ENCODE data around the gene HS3ST3A1. TPM values are rescaled to one million over a fixed set of nuclear protein-coding genes. Genes with fewer than 3 reads are reported as not detected.

HS3ST3A1 gene
- total RNA-seq, 1 donor from 2014 or later, result 0.16 TPM

DNA sequence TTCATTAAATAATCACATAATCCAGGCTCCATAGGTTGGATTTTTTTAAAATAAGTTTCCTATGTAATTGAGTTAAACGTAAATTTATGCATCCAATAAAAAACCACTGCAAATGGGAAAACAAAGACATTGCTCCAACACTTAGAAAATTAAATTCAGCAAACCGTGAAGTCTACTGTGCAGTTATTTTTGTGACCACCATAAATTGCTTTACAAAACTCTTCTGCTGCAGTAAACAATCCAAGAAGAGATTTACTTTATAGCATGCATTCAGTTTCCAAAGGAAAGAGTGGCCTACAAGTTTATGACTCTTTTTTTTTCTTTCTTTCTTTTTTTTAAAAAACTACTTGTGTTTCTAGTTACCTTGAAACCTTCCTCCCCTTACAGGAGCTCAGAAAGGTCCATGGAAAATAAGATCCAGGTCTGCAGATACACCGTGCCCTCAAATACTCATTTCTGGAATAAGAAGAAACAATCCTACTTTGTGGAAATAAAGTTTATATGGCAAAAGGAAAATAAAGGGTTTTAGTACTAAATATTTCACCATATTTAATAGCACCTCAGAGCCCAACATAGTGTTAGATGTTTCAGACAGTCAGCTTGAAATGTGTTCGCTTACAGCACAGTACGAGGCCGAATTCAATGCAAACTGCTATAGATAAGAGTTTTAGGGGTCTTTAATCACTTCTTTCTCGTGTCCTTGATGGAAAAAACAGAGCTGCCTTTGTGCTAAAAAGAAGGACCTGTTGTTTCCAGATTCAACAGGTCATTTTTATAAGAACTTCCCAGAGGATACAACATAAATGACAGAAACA is 3.2 kb downstream of the HS3ST3A1 start:
- Histone ChIP-seq H3K36me3 (no peaks in the 10 kb centered on the region), H3K27ac (replicated peaks) (no peak overlapping the region), H3K4me3 (no peak overlapping the region), H3K27me3 (ENCODE audit: low read depth) (peaks cover 51% of the 10 kb centered on the region), H3K4me1 (peaks cover 28% of the 10 kb centered on the region), H3K9me3 (replicated peaks) (no peaks in the 10 kb centered on the region)
- no peak for DNase-seq
- intact Hi-C loops (cut with micrococcal nuclease), result loop anchor here (5.0 kb wide), 1 partner anchor 704 kb away; the partner anchor contains the start of gene HS3ST3B1
- TF ChIP-seq, protein P1, sequence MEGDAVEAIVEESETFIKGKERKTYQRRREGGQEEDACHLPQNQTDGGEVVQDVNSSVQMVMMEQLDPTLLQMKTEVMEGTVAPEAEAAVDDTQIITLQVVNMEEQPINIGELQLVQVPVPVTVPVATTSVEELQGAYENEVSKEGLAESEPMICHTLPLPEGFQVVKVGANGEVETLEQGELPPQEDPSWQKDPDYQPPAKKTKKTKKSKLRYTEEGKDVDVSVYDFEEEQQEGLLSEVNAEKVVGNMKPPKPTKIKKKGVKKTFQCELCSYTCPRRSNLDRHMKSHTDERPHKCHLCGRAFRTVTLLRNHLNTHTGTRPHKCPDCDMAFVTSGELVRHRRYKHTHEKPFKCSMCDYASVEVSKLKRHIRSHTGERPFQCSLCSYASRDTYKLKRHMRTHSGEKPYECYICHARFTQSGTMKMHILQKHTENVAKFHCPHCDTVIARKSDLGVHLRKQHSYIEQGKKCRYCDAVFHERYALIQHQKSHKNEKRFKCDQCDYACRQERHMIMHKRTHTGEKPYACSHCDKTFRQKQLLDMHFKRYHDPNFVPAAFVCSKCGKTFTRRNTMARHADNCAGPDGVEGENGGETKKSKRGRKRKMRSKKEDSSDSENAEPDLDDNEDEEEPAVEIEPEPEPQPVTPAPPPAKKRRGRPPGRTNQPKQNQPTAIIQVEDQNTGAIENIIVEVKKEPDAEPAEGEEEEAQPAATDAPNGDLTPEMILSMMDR (IDR thresholded peaks at IDR 0.05; ENCODE audit: borderline replicate concordance), result no peak

DNA sequence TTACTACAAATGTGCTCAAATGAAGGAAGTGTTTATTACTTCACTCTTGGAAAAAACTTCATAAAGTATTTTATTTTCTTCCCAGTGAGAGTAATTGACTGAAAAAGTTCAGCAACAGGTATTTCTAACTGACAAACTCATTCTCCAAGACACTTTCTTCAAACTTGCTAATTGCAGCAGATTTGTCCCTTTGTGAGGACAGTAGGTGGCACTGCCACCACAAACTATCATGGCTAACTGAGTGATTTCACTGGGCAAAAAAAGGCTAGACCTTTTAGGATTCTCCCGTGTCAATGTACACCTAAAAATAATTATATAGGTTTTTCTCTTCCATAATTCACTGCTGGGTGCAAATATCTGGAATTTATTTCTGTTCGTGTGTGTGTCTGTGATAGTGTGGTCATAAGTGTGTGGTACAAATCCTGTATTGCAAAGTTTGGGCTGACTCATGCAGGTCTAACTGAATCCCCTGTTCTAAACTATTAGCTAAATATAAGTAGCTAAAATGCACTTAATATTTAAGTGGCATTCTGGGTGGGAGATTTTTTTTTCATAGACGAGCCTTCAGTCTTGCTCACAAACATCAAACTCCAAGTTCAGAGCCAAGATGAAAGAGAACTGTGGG is 3.9 kb downstream of the HS3ST3A1 start:
- no peak for DNase-seq

DNA sequence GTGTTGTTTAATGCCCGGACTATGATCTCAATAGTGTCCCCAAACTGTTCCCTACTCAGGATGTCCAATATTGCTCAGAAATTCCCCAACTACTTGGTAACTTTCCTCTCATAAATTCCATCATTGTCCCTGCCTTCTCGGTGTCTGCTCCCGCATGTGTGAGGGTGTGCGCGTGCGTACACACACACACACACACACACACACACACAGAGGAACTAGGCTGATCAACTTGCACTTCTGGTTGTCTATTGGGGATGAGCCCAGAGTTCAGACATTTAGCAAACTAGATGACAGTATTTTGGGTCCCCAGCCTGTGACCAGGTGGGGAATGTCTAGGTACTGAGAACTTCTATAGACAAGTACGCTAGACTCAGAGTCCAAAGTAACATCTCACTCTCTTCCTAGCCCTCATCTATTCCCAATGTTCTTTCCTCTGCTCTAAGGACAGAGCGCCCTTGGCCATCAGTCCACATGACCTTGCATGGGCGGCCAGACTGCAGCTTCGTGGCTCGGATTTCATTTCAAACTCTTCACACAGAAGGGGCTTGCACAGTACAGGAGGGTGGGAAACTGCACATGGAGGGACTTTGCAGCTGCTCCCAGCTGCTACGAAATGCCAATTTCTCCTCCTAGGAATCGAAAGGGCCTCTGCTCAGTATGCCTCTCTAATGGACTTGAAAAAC is 5.3 kb downstream of the HS3ST3A1 start:
- intact Hi-C loops (cut with micrococcal nuclease), result loop anchor here (5.0 kb wide), 1 partner anchor 706 kb away; the partner anchor contains the start of gene HS3ST3B1
- no peak for DNase-seq
- TF ChIP-seq, protein P1 (IDR thresholded peaks at IDR 0.05; ENCODE audit: borderline replicate concordance), result no peak
- H3K4me3 ChIP-seq, result no peak overlapping the region
- no peaks in the 10 kb centered on the region for H3K36me3 ChIP-seq
- H3K9me3 ChIP-seq (replicated peaks), result no peaks in the 10 kb centered on the region
- no peak overlapping the region for H3K27ac ChIP-seq (replicated peaks)
- H3K27me3 ChIP-seq (ENCODE audit: low read depth), result peaks cover 31% of the 10 kb centered on the region
- H3K4me1 ChIP-seq, result peaks cover 35% of the 10 kb centered on the region

More for the DNA sequence above, 3.9 kb downstream of the HS3ST3A1 start:
- Histone ChIP-seq H3K36me3 (no peaks in the 10 kb centered on the region), H3K9me3 (replicated peaks) (no peaks in the 10 kb centered on the region), H3K27me3 (ENCODE audit: low read depth) (peaks cover 44% of the 10 kb centered on the region), H3K27ac (replicated peaks) (no peak overlapping the region), H3K4me1 (peaks cover 33% of the 10 kb centered on the region), H3K4me3 (no peak overlapping the region)
- TF ChIP-seq, protein P1 (IDR thresholded peaks at IDR 0.05; ENCODE audit: borderline replicate concordance), result peak; percentile 68
- intact Hi-C loops (cut with micrococcal nuclease), result loop anchor here (5.0 kb wide), 1 partner anchor 704 kb away; the partner anchor contains the start of gene HS3ST3B1

DNA sequence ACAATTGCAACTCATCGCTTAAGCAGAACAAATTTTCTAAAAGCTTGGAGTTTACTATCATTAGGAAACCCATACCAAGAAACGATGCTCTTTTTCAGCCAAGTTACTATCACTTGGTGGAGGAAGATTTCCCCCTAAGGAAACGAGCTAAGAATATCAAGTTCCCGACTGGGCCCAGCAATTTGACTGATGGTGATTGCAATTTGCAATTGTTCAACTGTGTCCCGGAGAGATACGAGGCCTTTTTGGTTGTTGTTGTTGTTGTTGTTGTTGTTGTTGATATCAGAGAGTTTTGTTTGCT is 6.2 kb downstream of the HS3ST3A1 start:
- peaks cover 23% of the 10 kb centered on the region for H3K27me3 ChIP-seq (ENCODE audit: low read depth)
- H3K36me3 ChIP-seq, result no peaks in the 10 kb centered on the region
- DNase-seq, result no peak
- H3K27ac ChIP-seq (replicated peaks), result no peak overlapping the region
- H3K9me3 ChIP-seq (replicated peaks), result no peaks in the 10 kb centered on the region
- intact Hi-C loops (cut with micrococcal nuclease), result loop anchor here (5.0 kb wide), 1 partner anchor 707 kb away; the partner anchor contains the start of gene HS3ST3B1
- peaks cover 26% of the 10 kb centered on the region for H3K4me1 ChIP-seq
- TF ChIP-seq, protein P1 (IDR thresholded peaks at IDR 0.05; ENCODE audit: borderline replicate concordance), result no peak
- no peak overlapping the region for H3K4me3 ChIP-seq

Measured in left ventricle myocardium inferior (tissue), 1 donor.